ENCODE results near the gene OVOL1. TPM values are rescaled to one million over a fixed set of nuclear protein-coding genes. Genes with fewer than 3 reads are reported as not detected.
"Not testable (repeated sequence)": the region's sequence is repeated elsewhere in the genome, so short reads cannot be mapped to it uniquely, and the experiment has no call there.

OVOL1 gene
- total RNA-seq, 1 donor: 0.27 TPM

DNA sequence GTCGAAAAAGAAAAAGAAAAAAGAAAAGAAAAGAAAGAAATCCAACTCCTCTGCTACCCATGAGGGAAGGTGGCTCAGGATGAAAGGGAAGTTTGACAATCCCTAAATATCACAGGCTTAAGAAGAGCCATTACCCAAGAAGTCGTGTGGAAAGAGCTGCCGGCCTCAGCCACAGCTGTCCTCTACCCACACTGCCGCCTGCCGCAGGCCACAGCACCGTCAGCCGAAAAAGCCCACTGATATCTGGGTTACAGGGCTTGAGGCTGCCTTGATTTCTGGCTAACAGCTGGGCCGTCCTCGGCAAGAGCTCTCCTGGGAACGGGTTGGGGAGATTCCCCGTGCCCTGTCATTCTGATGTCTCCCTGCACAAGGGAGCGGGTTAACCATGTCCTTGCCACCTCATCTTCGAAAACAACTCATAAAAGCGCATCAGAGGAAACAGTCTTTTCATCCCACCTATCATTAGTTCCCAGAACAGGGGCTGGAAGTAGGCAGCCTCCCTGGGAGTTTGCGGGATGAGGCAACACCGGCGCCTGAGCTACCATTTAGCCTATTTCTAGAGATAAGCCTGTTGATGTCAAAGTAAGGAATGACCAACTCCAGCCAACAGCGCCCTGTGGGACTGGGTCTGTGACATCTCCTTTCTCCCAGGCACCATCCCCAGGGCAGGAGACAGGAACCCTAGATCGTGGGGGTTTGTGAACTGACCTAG is 25.1 kb downstream of the OVOL1 start:
- DNase-seq (ENCODE audit: low read depth in 2 of 3, low spot score in 2 of 3): no peak

- no peak for DNase-seq (ENCODE audit: low read depth in 2 of 3, low spot score in 2 of 3)
These were observed 27.5 kb downstream of the OVOL1 start for GRCh38 chr11:65814131-65814985.

DNA sequence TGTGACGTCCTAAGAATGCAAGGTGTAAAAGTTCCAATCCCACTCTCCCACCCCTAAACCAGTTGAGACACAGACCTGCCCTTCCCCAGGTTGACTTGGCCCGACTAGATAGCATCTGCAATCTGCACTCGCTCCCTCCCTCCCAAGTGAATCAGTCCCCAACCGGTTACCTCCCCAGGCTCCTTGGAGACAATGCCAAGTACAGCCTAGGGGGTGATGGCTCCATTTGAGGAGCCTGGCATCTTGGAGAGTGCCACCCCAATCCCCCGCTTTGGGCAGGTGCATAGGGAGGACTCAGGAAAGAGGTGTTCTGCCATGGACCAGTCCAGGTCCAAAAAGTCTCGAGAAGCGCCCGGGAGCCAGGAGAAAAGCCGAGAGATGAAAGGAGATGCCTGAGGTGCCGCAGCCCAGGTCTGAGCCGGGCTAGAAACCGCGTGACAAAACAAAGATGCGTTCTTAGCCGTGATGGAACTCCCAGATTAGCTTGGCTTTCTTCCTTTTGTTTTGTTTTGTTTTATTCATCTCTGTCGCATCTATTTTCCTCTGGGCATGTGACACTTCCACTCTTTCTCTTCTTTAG is 28.2 kb downstream of the OVOL1 start:
- no peak for DNase-seq (ENCODE audit: low read depth in 2 of 3, low spot score in 2 of 3)

GRCh38 chr11:65816696-65817095 is 29.8 kb downstream of the OVOL1 start:
- DNase-seq (ENCODE audit: low read depth in 2 of 3, low spot score in 2 of 3): no peak

DNA sequence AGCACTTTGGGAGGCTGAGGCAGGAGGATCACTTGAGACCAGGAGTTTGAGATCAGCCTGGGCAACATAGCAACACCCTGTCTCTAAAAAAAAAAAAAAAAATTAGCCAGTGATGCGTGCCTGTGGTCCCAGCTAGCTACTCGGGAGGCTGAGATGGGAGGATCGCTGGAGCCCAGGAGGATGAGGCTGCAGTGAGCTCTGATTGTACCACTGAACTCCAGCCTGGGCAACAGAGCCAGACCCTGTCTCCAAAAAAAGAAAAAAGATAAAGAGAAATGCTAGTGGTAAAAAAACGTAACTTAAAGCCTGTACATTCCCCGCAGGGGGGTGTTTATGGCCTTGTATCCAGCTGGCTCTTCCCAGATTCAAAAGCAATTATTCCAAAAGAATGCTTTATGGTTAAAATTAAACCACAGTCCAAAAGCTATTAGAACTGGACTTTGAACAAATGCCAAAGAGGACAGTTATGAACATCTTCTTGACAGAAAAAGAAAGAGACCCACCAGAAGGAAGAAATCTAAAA is 30.5 kb downstream of the OVOL1 start:
- DNase-seq (ENCODE audit: low read depth in 2 of 3, low spot score in 2 of 3): no peak

GRCh38 chr11:65817835-65818680 is 31.2 kb downstream of the OVOL1 start:
- DNase-seq (ENCODE audit: low read depth in 2 of 3, low spot score in 2 of 3): peak; percentile 90 to 93 (median 91)

- no peak for DNase-seq (ENCODE audit: low read depth in 2 of 3, low spot score in 2 of 3)
These were observed 34.2 kb downstream of the OVOL1 start for GRCh38 chr11:65821107-65821506.

DNA sequence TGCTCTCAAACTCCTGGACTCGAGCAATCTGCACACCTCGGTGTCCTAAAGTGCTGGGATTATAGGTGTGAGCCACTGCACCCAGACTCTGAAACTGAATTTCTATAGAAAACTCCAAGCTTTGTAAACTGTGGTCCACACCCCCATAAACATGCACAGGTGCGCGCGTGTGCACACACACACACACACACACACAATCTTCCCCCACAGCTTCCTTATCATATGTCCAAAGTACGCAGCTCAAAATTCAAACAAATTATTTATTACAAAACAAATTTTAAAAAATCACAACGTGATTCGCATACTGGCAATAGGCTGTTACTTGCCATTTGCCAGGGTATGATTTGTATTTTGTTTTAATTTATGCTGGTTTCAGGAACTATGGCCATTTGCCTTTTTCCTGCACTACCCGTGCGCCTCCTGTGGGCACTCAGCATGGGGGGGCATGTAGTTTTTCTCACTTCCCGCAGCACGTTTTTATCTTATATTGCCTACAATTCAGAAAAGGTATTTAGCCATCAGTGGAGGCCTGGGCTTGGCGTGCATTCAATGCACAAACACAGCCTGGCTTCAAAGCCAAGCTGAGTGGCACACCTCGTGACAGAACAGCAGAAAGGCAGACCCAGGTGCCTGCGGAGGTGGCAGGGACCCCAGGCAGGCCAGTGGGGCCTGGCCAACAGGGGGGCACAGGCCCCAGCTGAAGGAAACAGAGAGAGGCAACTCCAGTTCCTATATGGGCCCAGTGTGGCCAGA is 36.1 kb downstream of the OVOL1 start:
- no peak for DNase-seq (ENCODE audit: low read depth in 2 of 3, low spot score in 2 of 3)

GRCh38 chr11:65826984-65827735 is 40.3 kb downstream of the OVOL1 start:
- DNase-seq (ENCODE audit: low read depth in 2 of 3, low spot score in 2 of 3): no peak

GRCh38 chr11:65829459-65829858 is 42.6 kb downstream of the OVOL1 start:
- DNase-seq (ENCODE audit: low read depth in 2 of 3, low spot score in 2 of 3): no peak

GRCh38 chr11:65832231-65832630 is 45.4 kb downstream of the OVOL1 start:
- DNase-seq (ENCODE audit: low read depth in 2 of 3, low spot score in 2 of 3): not testable (repeated sequence)

GRCh38 chr11:65833297-65834030 is 46.6 kb downstream of the OVOL1 start, which contains the start of gene SNX32:
Gene SNX32, plus strand, starts transcription at chr11:65833963. Its CDS starts 103 bp downstream, at chr11:65834066.
- peak; percentile 77 to 96 (median 92) for DNase-seq (ENCODE audit: low read depth in 2 of 3, low spot score in 2 of 3)

- DNase-seq (ENCODE audit: low read depth in 2 of 3, low spot score in 2 of 3): no peak
These were observed 47.3 kb downstream of the OVOL1 start for GRCh38 chr11:65834202-65834601.

DNA sequence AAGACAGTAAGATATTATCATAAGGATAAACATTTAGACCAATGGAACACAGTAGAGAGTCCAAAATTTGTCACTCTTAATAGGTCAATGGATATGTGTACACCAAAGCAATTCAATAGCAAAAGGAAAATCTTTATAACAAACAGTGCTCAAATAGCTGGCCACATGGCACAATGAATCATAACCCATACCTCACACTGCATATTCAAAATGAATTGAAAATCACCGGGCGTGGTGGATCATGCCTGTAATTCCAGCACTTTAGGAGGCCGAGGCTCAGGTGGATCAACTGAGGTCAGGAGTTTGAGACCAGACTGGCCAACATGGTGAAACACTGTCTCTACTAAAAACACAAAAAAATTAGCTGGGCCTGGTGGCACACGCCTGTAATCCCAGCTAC is 55.3 kb downstream of the OVOL1 start:
- no peak for DNase-seq (ENCODE audit: low read depth in 2 of 3, low spot score in 2 of 3)

DNA sequence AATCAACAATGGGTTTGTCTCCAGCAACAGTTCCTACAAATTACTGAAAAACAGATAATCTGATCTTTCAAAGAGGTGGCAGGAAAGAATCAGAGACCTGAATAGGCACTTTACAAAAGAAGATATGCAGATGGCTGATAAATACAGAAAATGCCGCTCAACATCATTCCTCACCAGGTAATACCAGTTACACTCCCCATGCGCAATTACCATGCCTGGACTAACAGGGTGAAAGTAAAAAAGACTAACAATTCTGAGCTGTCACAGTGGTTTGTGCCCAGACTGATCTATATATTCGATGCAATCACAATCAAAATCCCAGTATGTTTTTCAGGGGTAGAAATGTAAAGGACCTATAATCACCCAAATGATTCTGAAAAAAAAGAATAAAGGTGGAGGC is 56.9 kb downstream of the OVOL1 start:
- no peak for DNase-seq (ENCODE audit: low read depth in 2 of 3, low spot score in 2 of 3)

- DNase-seq (ENCODE audit: low read depth in 2 of 3, low spot score in 2 of 3): no peak
These were observed 57.5 kb downstream of the OVOL1 start for GRCh38 chr11:65844231-65844872.

All from hematopoietic multipotent progenitor cell (in vitro differentiated cells).